ENCODE results near the gene POLN.

DNA sequence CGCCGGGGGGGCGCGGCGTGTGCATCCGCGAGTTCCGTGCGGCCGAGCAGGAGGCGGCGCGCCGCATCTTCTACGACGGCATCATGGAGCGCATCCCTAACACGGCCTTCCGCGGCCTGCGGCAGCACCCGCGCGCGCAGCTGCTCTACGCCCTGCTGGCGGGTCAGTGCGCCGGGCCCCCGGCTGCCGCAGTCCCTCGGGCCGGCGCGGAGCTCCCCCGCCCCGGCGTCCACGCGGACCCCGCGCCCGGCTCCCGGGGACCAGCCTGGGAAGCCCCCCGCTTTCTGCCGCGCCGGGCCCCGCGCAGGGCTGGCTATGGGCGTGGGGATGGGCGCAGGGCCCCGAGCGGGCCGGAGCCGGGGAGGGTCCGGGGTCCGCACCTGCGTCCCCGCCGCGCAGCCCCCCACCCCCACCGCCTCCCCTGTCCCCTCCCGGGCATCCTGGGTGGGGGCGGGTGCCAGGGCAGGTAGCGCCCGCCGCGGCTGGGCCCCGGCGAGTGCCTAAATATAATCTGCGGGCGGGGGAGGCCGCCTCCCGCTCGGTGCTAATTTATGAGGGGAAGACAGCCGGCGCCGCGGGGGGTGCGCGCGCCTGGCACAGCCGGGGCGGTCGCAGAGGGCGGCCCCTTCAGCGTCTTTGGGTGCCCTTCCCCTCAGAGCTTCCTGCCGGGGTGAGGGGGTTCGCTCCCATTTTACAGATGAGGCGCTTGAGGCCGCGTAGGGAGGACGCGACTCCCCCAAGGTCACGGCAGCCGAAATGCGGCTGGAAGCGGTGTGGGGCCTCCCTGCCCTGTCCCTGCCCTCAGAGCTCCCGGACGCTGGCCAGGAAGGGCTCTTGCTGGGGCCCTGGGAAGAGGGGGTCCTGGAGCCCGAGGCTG, 182.0 kb downstream of the POLN start:
- TF ChIP-seq, protein P1, sequence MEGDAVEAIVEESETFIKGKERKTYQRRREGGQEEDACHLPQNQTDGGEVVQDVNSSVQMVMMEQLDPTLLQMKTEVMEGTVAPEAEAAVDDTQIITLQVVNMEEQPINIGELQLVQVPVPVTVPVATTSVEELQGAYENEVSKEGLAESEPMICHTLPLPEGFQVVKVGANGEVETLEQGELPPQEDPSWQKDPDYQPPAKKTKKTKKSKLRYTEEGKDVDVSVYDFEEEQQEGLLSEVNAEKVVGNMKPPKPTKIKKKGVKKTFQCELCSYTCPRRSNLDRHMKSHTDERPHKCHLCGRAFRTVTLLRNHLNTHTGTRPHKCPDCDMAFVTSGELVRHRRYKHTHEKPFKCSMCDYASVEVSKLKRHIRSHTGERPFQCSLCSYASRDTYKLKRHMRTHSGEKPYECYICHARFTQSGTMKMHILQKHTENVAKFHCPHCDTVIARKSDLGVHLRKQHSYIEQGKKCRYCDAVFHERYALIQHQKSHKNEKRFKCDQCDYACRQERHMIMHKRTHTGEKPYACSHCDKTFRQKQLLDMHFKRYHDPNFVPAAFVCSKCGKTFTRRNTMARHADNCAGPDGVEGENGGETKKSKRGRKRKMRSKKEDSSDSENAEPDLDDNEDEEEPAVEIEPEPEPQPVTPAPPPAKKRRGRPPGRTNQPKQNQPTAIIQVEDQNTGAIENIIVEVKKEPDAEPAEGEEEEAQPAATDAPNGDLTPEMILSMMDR (conservative IDR thresholded peaks at IDR 0.05; ENCODE audit: low read depth in 2 of 2) = no peak
- TF ChIP-seq POLR2AphosphoS5 (IDR thresholded peaks at IDR 0.05; ENCODE audit: low read depth) (no peak), EZH2 (IDR thresholded peaks at IDR 0.05; ENCODE audit: low read depth, unreplicated experiment) (no peak)
